Hepatocyte (in vitro differentiated cells): ENCODE results near the gene ALDH3A1. TPM values are rescaled to one million over a fixed set of nuclear protein-coding genes. Genes with fewer than 3 reads are reported as not detected.
A peak's percentile ranks its signal among the peaks of the same experiment; 100 is the strongest.

Experiments used
- DNase-seq: peaks from one replicate; pipeline ENCODE4 v3.0.0-alpha.2; 2016; ENCODE audit warnings: low spot score
- H2AFZ ChIP-seq: fragments of 200-600 bp; sonication (generic); 2 replicates; pipeline ENCODE4 v1.6.0; 2016; ENCODE audit warnings: antibody characterized with exemption, mild to moderate bottlenecking
- H3K27ac ChIP-seq: fragments of 200-600 bp; sonication (generic); 2 replicates; pipeline ENCODE4 v1.5.1; 2016; ENCODE audit warnings: mild to moderate bottlenecking
- H3K27me3 ChIP-seq: fragments of 200-600 bp; sonication (generic); 2 replicates; pipeline ENCODE4 v1.6.1; 2016
- H3K36me3 ChIP-seq: fragments of 200-600 bp; sonication (generic); replicated peaks from 2 replicates; pipeline ENCODE4 v1.5.1; 2016; ENCODE audit warnings: low read depth; ENCODE audit not compliant: insufficient read depth
- H3K4me1 ChIP-seq: fragments of 200-600 bp; sonication (generic); 2 replicates; pipeline ENCODE4 v1.5.1; 2016; ENCODE audit warnings: mild to moderate bottlenecking, moderate library complexity; ENCODE audit not compliant: insufficient read depth
- H3K4me2 ChIP-seq: fragments of 200-600 bp; sonication (generic); 2 replicates; pipeline ENCODE4 v1.6.0; 2016
- H3K4me3 ChIP-seq: fragments of 200-600 bp; sonication (generic); 2 replicates; pipeline ENCODE4 v1.5.1; 2016; ENCODE audit warnings: mild to moderate bottlenecking
- H3K79me2 ChIP-seq: fragments of 200-600 bp; sonication (generic); 2 replicates; pipeline ENCODE4 v1.6.0; 2017; ENCODE audit warnings: mild to moderate bottlenecking
- H3K9me2 ChIP-seq: fragments of 200-600 bp; sonication (generic); replicated peaks from 2 replicates; pipeline ENCODE4 v1.6.0; 2017; ENCODE audit warnings: mild to moderate bottlenecking; ENCODE audit not compliant: insufficient read depth
- H3K9me3 ChIP-seq: fragments of 200-600 bp; sonication (generic); 2 replicates; pipeline ENCODE4 v1.5.1; 2016; ENCODE audit warnings: low read depth, mild to moderate bottlenecking
- H4K20me1 ChIP-seq: fragments of 200-600 bp; sonication (generic); 2 replicates; pipeline ENCODE4 v1.6.0; 2016; ENCODE audit warnings: mild to moderate bottlenecking; ENCODE audit not compliant: insufficient read depth, poor library complexity, severe bottlenecking
- CTCF ChIP-seq: fragments of 200-600 bp; sonication (generic); IDR thresholded peaks from 2 replicates; pipeline ENCODE4 v1.5.1; 2016; ENCODE audit warnings: antibody characterized with exemption, mild to moderate bottlenecking; ENCODE audit not compliant: poor library complexity
- EZH2 ChIP-seq: fragments of 200-600 bp; sonication (generic); IDR thresholded peaks from 2 replicates; pipeline ENCODE4 v1.6.1; 2016; ENCODE audit warnings: antibody characterized with exemption, mild to moderate bottlenecking, borderline replicate concordance
- EZH2phosphoT487 ChIP-seq: fragments of 200-600 bp; sonication (generic); IDR thresholded peaks from one replicate; pipeline ENCODE4 v1.6.1; 2018; ENCODE audit warnings: antibody characterized with exemption, mild to moderate bottlenecking, low read depth, moderate library complexity; ENCODE audit not compliant: unreplicated experiment, severe bottlenecking
- WGBS: methylation state at CpG from one replicate; pipeline ENCODE4 v1.1.6; 2016; ENCODE audit warnings: low lambda C conversion rate; ENCODE audit errors: missing lambda C conversion rate; 5-methylcytosine and 5-hydroxymethylcytosine counted together
- polyA plus RNA-seq: library from polyadenylated mRNA; unstranded; fragments of >200 nt; fragmentation: Nextera tagmentation; extraction: Ambion mirVana; gene quantifications from 2 replicates; pipeline ENCODE4 v1.2.1, GENCODE V29; 2016
- total RNA-seq: library from RNA; depleted of rRNA; stranded (reverse); fragments of >200 nt; gene quantifications from 2 replicates; pipeline ENCODE4 v1.2.3, GENCODE V29; 2014

ALDH3A1 gene
- total and polyA plus RNA-seq, 2 experiments from 2014 or later = 0.90 to 1.4 TPM

- no peak overlapping the region for H3K4me2 ChIP-seq
- no peak overlapping the region for H2AFZ ChIP-seq
These were observed 14.4 kb upstream of the ALDH3A1 start for GRCh38 chr17:19762515-19762961.

DNA sequence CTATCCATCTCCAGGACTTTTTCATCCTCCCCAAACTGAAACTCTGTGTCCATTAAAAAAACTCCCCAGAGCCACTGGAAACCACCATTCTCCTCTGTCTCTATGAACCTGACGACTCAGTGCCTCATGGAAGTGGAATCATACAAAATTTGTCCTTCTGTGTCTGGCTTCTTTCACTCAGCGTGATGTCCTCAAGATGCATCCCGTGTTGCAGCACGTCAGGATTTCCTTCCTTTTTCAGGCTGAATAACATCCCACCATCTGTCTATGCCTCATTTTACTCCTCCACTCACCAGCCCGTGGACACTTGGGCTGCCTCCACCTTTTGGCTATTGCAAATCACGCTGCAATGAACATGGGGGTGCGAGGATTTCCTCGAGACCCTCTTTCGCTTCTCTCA, 12.6 kb upstream of the ALDH3A1 start:
- Histone ChIP-seq H3K79me2 (no peaks in the 10 kb centered on the region), H3K9me3 (no peaks in the 10 kb centered on the region), H3K27ac (no peak overlapping the region), H3K4me2 (no peak overlapping the region), H3K9me2 (no peaks in the 10 kb centered on the region), H3K36me3 (no peaks in the 10 kb centered on the region), H3K27me3 (no peaks in the 10 kb centered on the region), H3K4me1 (no peaks in the 10 kb centered on the region), H4K20me1 (no peaks in the 10 kb centered on the region), H3K4me3 (no peak overlapping the region), H2AFZ (no peak overlapping the region)
- TF ChIP-seq EZH2phosphoT487 = no peak
- TF ChIP-seq EZH2 = no peak
- TF ChIP-seq CTCF = no peak
- WGBS = 77% methylated on average over 9 of the region's 9 CpGs
- no peak for DNase-seq

More at GRCh38 chr17:19762515-19762961, 14.4 kb upstream of the ALDH3A1 start:
- Histone ChIP-seq H3K9me2 (no peaks in the 10 kb centered on the region), H3K4me1 (no peaks in the 10 kb centered on the region), H3K79me2 (no peaks in the 10 kb centered on the region), H3K9me3 (no peaks in the 10 kb centered on the region), H3K27ac (no peak overlapping the region), H3K4me3 (no peak overlapping the region), H4K20me1 (no peaks in the 10 kb centered on the region), H3K36me3 (no peaks in the 10 kb centered on the region), H3K27me3 (no peaks in the 10 kb centered on the region)
- DNase-seq = peak; percentile 84
- TF ChIP-seq CTCF (peak; percentile 71), EZH2 (no peak)
- 30% methylated on average over 15 of the region's 15 CpGs for WGBS

DNA sequence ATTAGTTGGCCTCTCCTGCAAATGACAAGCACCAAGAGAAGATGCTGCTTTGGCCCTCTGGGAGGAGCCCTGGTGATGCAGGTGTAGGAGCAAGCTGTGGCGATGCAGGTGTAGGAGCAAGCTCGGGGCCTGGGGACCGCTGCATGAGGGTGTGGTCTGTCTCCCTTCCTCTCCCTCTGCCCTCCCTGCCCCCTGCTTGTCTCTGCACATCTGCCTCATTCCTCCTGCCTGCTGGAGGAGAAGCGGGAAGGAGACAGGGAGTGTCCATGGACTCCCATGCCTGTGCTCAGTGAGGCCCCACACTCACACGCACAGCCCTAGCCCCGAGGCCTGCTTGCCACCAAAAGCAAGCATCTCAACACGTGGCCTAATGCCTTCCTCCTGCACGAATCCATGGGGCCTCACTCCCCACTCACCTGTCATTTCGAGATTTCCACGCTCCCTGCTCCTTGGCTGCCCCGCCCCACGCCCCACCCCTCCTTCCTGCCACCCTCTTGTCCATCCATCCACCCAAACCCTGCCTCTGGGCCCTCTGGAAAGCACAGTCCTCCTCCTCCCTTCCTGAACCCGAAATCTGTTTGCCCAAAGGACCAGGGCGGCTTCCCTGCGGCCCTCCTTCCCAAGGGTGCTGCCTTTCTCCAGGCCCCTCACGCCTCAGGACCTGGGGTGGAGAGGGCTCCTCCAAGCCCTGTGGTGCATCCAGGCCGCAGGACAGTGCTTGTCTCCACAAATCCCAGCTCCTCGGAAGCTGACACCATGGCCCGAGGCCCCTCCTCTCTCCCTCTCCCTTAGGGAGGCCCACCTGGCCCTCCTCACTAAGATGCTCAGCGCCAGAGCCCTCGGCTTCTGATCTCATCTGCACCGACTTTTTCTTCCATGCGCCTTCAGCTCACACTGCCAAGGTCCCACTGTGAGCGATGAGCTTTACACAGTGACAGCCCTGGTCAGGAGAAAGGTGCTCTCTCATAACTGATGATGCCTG, 11.8 kb upstream of the ALDH3A1 start:
- Histone ChIP-seq H3K4me2 (no peak overlapping the region), H3K79me2 (no peaks in the 10 kb centered on the region), H2AFZ (no peak overlapping the region), H3K27me3 (no peaks in the 10 kb centered on the region), H3K4me3 (no peak overlapping the region), H3K4me1 (no peaks in the 10 kb centered on the region), H3K27ac (no peak overlapping the region), H3K36me3 (no peaks in the 10 kb centered on the region), H3K9me3 (no peaks in the 10 kb centered on the region), H3K9me2 (no peaks in the 10 kb centered on the region), H4K20me1 (no peaks in the 10 kb centered on the region)
- TF ChIP-seq CTCF = no peak
- no peak for TF ChIP-seq EZH2
- no peak for TF ChIP-seq EZH2phosphoT487
- WGBS = 87% methylated on average over 18 of the region's 24 CpGs
- DNase-seq = no peak
